ENCODE measurements around the gene NME4.

The NME4 gene

GRCh38 chr16:441447-441846, 44.4 kb downstream of the NME4 start:
- DNase-seq, result no peak

GRCh38 chr16:442976-443375, 46.0 kb downstream of the NME4 start:
- DNase-seq, result no peak

GRCh38 chr16:444027-444426, 47.0 kb downstream of the NME4 start:
- no peak for DNase-seq

GRCh38 chr16:445566-445965, 48.6 kb downstream of the NME4 start:
- no peak for DNase-seq
